NCI-H748 treated with DMSO at 0.1 percent for 48 hours (cell line): ENCODE measurements around the gene UNC119.
A peak's percentile ranks its signal among the peaks of the same experiment; 100 is the strongest.

ENCODE experiments used
- DNase-seq: peaks from one replicate; lab custom pipeline; 2025; lab: John Stamatoyannopoulos, UW

Gene UNC119

DNA sequence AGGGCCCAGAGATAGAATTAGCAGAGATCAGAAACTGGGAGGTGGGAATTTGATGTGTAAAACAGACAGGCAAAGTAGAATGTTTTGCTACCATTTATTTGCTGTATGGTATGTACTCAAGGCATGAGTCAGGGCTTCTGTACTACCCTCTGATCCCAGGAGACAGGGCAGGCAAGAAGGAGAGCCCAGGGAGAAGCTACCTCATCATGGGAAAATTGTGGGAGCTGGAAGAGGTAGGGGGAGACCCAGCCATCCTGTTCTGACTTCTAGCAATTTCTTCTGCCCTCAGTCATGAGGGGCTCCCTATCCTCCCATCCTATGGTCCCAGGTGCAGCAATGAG lies 20.6 kb upstream of the UNC119 start:
- no peak for DNase-seq

- DNase-seq = no peak
Measured at GRCh38 chr17:28572259-28573039, 20.0 kb upstream of the UNC119 start.

GRCh38 chr17:28571361-28572122 lies 19.1 kb upstream of the UNC119 start, which contains the start of gene PIGS:
Gene PIGS (minus strand): TSS chr17:28571524. CDS start chr17:28571496, 28 bp downstream.
- peak; percentile 96 for DNase-seq

DNA sequence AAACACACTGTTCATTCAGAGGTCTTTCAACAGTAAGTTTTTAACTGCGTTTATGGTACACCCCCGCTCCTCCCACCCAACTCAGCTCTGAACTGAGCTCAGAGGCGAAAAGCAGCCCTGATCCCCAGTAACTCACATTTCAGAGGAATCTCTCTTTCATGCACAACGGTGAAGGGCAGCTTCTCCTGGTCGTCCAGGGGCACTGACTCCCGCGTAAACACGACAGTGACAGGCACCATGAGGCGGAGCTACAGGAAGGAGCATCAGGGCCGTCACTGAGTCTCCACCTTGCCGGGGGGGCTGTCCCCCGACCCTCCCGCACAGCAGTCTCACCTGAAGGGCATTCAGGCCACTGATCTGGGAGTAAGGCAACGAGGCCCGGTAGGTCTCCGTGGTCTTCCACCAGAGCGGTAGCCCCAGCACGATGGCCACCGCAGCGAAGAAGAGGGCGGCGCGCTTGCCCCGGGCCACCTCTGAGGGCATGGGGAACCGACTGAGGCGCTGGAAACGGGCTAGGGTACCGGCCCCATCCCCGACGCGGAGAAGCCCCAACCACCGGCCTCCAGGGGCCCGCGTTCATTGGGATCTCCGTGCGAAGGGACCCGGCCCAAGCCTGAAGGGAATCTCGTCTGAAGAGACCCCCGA lies 18.4 kb upstream of the UNC119 start:
- peak; percentile 54 for DNase-seq

- no peak for DNase-seq
Measured at GRCh38 chr17:28569446-28569845, 17.0 kb upstream of the UNC119 start.

DNA sequence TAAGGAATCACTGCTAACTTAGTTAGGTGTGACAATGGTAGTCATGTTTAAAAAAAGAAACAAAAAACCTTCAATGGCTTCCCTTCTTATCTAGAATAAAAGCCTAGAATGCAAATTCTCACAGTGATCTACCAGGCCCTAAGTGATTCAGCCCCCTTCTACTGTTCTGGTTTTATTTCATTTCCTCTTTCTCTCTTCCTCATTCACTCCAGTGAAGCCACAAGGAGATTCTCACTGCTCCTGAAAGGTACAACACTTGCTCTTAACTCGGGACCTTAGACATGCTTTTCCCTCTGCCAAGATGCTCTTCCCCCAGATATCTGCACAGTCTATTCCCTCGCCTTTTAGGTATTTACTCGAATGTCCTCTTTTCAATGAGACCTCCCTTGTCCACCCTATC lies 15.2 kb upstream of the UNC119 start:
- no peak for DNase-seq

DNA sequence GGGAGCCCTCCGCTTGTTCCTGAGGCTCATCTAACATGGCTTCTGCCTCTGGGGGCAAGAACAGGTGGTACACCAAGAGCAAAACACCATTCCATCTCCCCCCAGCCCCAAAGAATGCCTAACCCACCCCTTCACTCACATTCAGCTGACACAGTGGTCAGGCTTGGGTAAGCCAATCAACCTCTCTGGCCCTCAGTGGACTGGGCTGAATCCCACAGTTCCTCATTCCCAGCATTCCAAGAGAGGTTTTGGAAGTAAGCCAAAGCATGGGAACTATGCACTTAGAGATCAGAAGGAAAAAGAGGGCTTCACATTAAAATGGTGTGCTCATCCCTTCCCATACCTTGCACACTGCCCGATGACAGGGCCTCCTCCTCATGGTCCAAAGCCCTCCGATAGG lies 11.1 kb upstream of the UNC119 start:
- no peak for DNase-seq

GRCh38 chr17:28555022-28555421 lies 2.6 kb upstream of the UNC119 start:
- DNase-seq = no peak

DNA sequence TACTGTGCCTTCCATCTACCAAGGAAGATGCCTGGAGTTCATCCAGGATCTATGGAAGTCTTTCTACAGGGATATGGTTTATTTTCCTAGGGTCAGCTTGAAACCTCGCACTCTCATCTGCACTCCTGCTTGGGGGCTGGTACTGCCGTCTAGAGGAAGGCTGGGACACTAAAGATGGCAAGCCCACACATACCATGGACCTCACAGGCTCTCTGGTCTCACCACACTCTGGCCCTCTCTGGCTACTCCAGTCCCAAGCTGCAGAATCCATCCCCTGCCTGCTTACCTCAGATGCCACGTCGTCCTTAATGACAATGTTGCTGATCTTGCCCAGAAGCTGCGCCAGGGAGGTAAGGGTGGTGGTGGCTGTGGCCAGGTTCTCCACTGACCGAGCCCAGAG lies 2.1 kb upstream of the UNC119 start:
- no peak for DNase-seq

DNA sequence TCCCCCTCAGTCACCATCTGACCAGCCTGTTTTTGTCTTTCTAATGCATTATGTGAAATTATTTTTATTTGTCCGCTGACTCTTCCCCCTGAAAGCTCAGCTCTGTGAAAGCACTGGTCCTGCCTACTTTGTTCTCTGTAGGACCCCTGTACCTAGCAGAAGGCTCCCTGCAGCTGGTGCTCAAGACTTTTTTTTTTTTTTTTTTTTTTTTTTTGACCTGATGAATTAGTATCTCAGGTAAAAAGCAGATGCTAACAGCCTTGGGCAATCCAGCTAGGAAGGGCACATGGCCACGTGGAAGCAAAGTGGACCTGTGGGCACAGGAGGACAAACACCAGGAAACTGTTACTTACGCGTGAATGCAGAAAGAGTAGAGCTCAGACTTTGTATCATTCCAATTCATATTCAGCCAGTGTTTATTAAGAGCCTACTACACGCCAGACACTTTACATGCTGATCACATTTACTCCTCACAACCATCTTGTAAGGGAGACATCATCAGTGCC lies 629 bp upstream of the UNC119 start:
- no peak for DNase-seq

DNA sequence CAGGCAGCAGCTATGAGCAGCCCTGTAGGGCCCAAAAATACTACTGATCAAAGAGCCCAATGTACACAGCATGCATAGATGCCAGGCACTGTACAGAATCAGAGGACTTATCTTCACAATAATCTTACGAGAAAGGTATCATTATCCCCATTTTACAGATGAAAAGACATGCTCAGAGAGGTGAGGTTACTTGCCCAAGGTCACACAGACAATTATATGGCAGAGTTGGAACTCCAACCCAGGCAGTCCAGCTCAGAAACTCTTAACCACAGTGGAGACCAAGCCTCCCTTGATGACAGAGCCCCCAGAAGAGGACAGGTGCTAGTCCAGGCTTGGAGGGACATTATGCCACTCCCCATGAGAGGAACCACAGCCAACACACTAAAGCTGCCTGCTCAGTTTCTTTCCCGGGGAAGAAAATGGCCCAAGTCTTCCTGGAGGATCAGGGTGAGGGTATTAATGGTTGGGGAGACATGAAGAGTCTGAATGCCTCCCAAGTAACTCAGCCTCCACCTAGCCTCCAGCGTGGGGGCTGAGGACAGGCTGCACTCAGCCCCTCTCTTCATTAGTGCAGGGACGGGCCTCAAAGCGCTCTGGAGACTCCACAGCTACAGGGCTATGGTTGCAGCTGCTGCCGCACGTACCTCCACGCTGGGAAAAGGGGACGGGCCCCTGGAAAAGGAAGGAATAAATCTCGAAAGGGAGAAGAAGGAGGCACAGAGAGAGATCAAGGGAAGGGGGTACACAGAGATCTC lies 826 bp downstream of the UNC119 start:
- DNase-seq = no peak

GRCh38 chr17:28550858-28551257 lies 1.6 kb downstream of the UNC119 start:
- no peak for DNase-seq

GRCh38 chr17:28549236-28550132 lies 2.9 kb downstream of the UNC119 start:
- DNase-seq = no peak

DNA sequence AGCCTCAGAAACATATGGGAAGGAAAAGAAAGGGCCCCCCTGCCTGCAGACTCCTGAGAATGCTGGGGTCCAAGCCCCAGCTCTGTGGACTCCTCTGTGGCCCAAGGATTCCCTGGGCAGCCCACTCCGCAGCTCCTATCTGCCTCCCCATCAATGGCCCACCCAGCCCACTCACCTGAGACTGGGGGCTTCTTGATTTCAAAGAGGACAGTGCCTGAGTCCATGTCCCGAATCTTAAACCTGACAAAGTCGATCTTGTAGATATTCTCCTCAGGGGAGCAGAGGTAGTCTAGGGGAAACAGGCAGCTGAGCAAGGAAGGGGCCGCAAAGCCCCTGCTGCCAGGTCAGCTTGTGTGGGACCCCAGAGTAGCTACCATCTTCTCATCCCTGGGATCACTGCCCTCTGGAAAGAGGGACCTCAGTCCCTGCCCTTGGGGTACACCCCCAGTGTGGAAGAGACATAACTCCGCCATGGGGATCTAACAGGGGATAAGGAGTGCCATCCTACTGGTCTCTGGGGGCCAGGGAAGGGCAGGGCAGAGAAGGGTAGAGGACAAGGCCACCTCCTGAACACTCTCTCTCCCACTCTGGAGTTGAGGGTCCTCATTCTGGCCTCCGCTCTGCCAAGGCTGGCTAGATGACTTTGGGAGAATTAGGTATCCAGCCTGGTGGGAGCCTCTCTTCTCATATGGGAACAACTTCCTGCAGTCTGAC lies 3.9 kb downstream of the UNC119 start:
- DNase-seq = no peak

GRCh38 chr17:28547623-28548416 lies 4.6 kb downstream of the UNC119 start:
- DNase-seq = peak; percentile 34

DNA sequence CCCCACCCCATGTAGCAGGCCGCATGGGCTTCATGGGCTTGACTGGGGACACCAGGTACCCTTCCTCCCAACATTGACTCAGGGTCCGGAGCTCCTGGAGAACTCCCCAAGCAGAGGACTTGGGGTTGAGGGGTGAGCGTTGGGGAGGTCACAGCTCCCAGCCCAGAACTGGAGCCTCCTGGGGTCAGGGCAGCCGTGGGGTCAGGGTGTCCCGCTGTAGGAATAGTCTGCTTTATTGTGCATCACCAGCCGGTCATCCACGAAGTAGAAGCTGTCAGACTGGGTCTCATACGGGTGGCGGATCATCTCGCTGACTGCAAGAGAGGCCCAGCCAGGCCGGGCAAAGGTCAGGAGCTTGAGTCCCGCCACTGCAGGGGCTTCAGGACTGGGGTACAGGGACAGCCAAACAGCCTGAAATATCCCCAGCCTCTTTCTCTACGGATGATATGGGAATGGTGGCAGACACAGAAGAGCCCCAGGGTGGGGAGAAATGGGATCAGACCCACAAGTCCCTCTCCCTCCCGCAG lies 5.3 kb downstream of the UNC119 start:
- DNase-seq = no peak

- DNase-seq = no peak
Measured at GRCh38 chr17:28545787-28546415, 6.5 kb downstream of the UNC119 start.

GRCh38 chr17:28545141-28545503 lies 7.3 kb downstream of the UNC119 start:
- DNase-seq = no peak
